ENCODE data around the gene VCAM1. TPM values are rescaled to one million over a fixed set of nuclear protein-coding genes. Genes with fewer than 3 reads are reported as not detected.

Gene VCAM1, protein sequence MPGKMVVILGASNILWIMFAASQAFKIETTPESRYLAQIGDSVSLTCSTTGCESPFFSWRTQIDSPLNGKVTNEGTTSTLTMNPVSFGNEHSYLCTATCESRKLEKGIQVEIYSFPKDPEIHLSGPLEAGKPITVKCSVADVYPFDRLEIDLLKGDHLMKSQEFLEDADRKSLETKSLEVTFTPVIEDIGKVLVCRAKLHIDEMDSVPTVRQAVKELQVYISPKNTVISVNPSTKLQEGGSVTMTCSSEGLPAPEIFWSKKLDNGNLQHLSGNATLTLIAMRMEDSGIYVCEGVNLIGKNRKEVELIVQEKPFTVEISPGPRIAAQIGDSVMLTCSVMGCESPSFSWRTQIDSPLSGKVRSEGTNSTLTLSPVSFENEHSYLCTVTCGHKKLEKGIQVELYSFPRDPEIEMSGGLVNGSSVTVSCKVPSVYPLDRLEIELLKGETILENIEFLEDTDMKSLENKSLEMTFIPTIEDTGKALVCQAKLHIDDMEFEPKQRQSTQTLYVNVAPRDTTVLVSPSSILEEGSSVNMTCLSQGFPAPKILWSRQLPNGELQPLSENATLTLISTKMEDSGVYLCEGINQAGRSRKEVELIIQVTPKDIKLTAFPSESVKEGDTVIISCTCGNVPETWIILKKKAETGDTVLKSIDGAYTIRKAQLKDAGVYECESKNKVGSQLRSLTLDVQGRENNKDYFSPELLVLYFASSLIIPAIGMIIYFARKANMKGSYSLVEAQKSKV
- 0.04 to 0.09 TPM (median 0.08 TPM) in 4 of 5 replicates, not detected in the other for total RNA-seq (2022; extraction: Qiagen RNA extraction)

GRCh38 chr1:100719490-100719889 is at the start of gene VCAM1:
Gene VCAM1, plus strand, starts transcription at chr1:100719742. Its CDS starts 119 bp downstream, at chr1:100719861.

Other genes with a start within 250 kb of the VCAM1 start
- not detected in 5 replicates for gene GPR88, start 181.6 kb upstream of the VCAM1 start, total RNA-seq (2022; extraction: Qiagen RNA extraction)
- 6.4 to 7.9 TPM (median 7.1 TPM) in 5 replicates for gene EXTL2, start 175.1 kb downstream of the VCAM1 start, total RNA-seq (2022; extraction: Qiagen RNA extraction)
- gene SLC30A7, start 176.3 kb downstream of the VCAM1 start, total RNA-seq (2022; extraction: Qiagen RNA extraction) = 7.4 to 10.2 TPM (median 8.5 TPM) in 5 replicates